Body of pancreas (tissue), 4 donors: ENCODE measurements around the gene G3BP2.

ENCODE experiments used
- CTCF ChIP-seq, 7 experiments: fragments of 450-650 bp in 4 of 7; fragments of 200-600 bp in 3 of 7; sonication (generic) in 3 of 7; IDR thresholded peaks; one replicate each; pipeline ENCODE4 v1.5.1; 2016 to 2019; ENCODE audit warnings: antibody characterized with exemption in 7 of 7
- POLR2A ChIP-seq, 3 donors: fragments of 450-650 bp; IDR thresholded peaks; one replicate each; pipeline ENCODE4 v1.6.1; 2016; ENCODE audit warnings: antibody characterized with exemption in 3 of 3, mild to moderate bottlenecking in 2 of 3

DNA sequence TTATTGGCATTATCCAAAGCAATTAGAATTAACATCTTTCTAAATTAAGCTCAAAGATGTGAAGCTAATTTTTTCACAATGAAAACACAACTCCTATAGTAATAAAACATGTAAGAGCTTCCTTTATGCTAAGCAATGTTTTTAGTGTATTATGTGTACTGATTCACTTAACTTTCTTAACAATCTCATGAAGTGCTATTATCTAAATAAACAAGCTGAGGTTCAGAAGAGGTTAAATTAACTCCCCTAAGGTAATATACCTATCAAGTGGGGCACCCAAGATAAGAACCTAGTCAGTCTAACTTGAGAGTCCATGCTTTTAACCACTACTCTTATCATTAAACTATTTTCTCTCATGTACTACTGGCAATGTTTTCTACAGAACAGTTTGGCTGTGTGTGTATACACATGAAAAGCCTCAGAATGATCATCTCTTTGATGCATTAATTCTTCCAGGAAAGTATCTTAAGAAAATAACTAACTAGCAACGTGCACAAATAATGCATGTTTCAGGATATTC is 13.6 kb downstream of the G3BP2 start:
- TF ChIP-seq POLR2A (IDR thresholded peaks at IDR 0.05), result no peak
- no peak for TF ChIP-seq CTCF (IDR thresholded peaks at IDR 0.05)
